Peyer's patch (tissue), 4 donors: ENCODE measurements around the gene UBE2E1. TPM values are rescaled to one million over a fixed set of nuclear protein-coding genes. Genes with fewer than 3 reads are reported as not detected.

Source experiments
- DNase-seq, 3 donors: peaks; one replicate each; pipeline ENCODE4 v3.0.0-alpha.2; 2017 to 2019
- H3K27ac ChIP-seq, 4 donors: fragments of 200-600 bp; sonication (generic); one replicate each; pipeline ENCODE4 v1.5.1; 2016 to 2019
- H3K27me3 ChIP-seq, 2 donors: fragments of 200-600 bp; sonication (generic); one replicate each; pipeline ENCODE4 v1.5.1; 2019
- H3K36me3 ChIP-seq, 3 donors: fragments of 200-600 bp; sonication (generic); one replicate each; pipeline ENCODE4 v1.5.1; 2016 to 2019
- H3K4me1 ChIP-seq, 4 donors: fragments of 200-600 bp; sonication (generic); one replicate each; pipeline ENCODE4 v1.5.1; 2016 to 2019
- H3K4me3 ChIP-seq, 4 donors: fragments of 200-600 bp; sonication (generic); 1 replicate in 3 of 4; 2 replicates in 1 of 4; pipeline ENCODE4 v1.5.1; 2016 to 2019; ENCODE audit warnings: mild to moderate bottlenecking in 1 of 4
- H3K9me3 ChIP-seq, 4 donors: fragments of 200-600 bp; sonication (generic); one replicate each; pipeline ENCODE4 v1.5.1; 2016 to 2019; ENCODE audit warnings: mild to moderate bottlenecking in 1 of 4
- POLR2A ChIP-seq, 2 donors: fragments of 450-650 bp; IDR thresholded peaks; one replicate each; pipeline ENCODE4 v1.5.1; 2017; ENCODE audit warnings: antibody characterized with exemption in 2 of 2, mild to moderate bottlenecking in 2 of 2, moderate library complexity in 2 of 2
- total RNA-seq, 4 donors: library from RNA; depleted of rRNA; stranded (reverse); fragments of >200 nt; gene quantifications; one replicate each; pipeline ENCODE4 v1.1.0, GENCODE V29; 2016
- TF ChIP-seq, protein P1 (sequence below), 6 experiments: fragments of 450-650 bp in 4 of 6; fragments of 200-600 bp in 2 of 6; sonication (generic) in 1 of 6; IDR thresholded peaks; one replicate each; pipeline ENCODE4 v1.5.1; 2017 to 2019; ENCODE audit warnings: antibody characterized with exemption in 6 of 6, mild to moderate bottlenecking in 3 of 6, moderate library complexity in 1 of 6

The UBE2E1 gene
- total RNA-seq, 4 donors from 2014 or later, result 26.1 to 58.6 (median 43.0) TPM

DNA sequence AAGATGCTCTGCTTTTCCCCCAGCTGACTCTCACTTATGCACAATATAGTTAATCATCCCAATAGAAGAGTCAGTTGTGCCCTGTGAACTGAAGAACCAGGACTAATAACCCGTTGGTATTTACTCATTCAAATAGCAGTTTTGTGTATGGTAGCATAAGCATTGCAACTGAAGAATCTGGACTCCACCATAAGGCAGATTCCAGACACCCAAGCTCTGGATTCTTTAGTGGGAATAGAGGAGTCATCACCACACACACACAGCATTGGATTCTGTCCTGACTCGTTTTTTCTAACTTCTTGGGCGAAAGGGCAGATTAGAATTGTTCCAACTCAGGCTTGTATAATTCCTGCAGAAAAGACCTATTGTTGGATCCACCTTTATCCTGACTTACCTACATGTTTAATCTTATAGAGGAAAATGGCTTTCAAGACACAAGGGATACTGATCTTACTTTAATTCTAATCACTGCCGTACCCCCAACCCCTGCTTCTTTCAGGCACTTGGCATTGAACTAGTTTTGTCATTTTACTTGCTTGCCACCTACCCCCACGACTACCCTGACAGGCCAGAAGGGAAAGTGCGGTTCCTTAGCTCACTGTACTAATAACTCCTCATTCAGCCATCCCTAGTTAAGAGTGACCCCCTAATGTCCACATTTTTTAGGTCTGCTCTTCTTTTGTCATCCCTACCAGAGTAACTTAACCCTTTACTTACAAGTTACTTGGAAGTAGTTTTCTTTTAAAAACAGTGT is 68.8 kb downstream of the UBE2E1 start:
- no peak for DNase-seq
- Histone ChIP-seq H3K27ac (no peak overlapping the region), H3K9me3 (no peaks in the 10 kb centered on the region), H3K4me1 (peaks cover 0 to 5% (median 0%) of the 10 kb centered on the region in 4 donors), H3K4me3 (no peak overlapping the region), H3K36me3 (no peaks in the 10 kb centered on the region), H3K27me3 (no peaks in the 10 kb centered on the region)
- TF ChIP-seq, protein P1, sequence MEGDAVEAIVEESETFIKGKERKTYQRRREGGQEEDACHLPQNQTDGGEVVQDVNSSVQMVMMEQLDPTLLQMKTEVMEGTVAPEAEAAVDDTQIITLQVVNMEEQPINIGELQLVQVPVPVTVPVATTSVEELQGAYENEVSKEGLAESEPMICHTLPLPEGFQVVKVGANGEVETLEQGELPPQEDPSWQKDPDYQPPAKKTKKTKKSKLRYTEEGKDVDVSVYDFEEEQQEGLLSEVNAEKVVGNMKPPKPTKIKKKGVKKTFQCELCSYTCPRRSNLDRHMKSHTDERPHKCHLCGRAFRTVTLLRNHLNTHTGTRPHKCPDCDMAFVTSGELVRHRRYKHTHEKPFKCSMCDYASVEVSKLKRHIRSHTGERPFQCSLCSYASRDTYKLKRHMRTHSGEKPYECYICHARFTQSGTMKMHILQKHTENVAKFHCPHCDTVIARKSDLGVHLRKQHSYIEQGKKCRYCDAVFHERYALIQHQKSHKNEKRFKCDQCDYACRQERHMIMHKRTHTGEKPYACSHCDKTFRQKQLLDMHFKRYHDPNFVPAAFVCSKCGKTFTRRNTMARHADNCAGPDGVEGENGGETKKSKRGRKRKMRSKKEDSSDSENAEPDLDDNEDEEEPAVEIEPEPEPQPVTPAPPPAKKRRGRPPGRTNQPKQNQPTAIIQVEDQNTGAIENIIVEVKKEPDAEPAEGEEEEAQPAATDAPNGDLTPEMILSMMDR (IDR thresholded peaks at IDR 0.05), result no peak
- TF ChIP-seq POLR2A (IDR thresholded peaks at IDR 0.05), result no peak

- no peaks in the 10 kb centered on the region for H3K27me3 ChIP-seq
- H3K36me3 ChIP-seq, result no peaks in the 10 kb centered on the region
- H3K9me3 ChIP-seq, result no peaks in the 10 kb centered on the region
- H3K27ac ChIP-seq, result no peak overlapping the region
- H3K4me3 ChIP-seq, result no peak overlapping the region
- DNase-seq, result no peak
- H3K4me1 ChIP-seq, result peaks cover 0 to 2% (median 0%) of the 10 kb centered on the region in 4 donors
- TF ChIP-seq, protein P1 (IDR thresholded peaks at IDR 0.05), result no peak
- no peak for TF ChIP-seq POLR2A (IDR thresholded peaks at IDR 0.05)
These were observed 69.5 kb downstream of the UBE2E1 start for GRCh38 chr3:23875113-23875725.

DNA sequence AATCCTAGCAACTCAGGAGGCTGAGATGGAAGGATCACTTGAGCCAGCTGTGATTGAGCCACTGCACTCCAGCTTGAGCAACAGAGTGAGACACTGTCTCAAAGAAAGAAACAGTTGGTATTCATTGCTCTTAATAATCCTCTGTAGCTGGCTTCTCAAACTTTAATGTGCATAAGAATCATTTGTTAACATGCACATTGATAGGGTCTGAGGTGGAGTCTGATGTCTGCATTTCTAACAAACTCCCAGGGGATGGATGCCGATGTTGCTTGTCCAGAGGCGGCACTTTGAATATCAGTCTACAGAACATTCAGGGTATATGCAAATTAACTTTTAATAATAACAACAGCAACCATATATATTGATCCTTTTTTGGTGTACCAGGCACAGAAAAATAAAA is 71.2 kb downstream of the UBE2E1 start:
- no peak overlapping the region for H3K4me3 ChIP-seq
- no peaks in the 10 kb centered on the region for H3K27me3 ChIP-seq
- no peak overlapping the region for H3K27ac ChIP-seq
- TF ChIP-seq, protein P1 (IDR thresholded peaks at IDR 0.05), result no peak
- no peak for TF ChIP-seq POLR2A (IDR thresholded peaks at IDR 0.05)
- H3K9me3 ChIP-seq, result no peaks in the 10 kb centered on the region
- H3K4me1 ChIP-seq, result no peaks in the 10 kb centered on the region
- DNase-seq, result no peak
- peaks cover 0 to 3% (median 0%) of the 10 kb centered on the region in 3 donors for H3K36me3 ChIP-seq

- no peaks in the 10 kb centered on the region for H3K9me3 ChIP-seq
- no peaks in the 10 kb centered on the region for H3K27me3 ChIP-seq
- no peaks in the 10 kb centered on the region for H3K4me1 ChIP-seq
- H3K36me3 ChIP-seq, result peaks cover 0 to 8% (median 0%) of the 10 kb centered on the region in 3 donors
- no peak overlapping the region for H3K4me3 ChIP-seq
- DNase-seq, result no peak
- TF ChIP-seq, protein P1 (IDR thresholded peaks at IDR 0.05), result no peak
- TF ChIP-seq POLR2A (IDR thresholded peaks at IDR 0.05), result no peak
- no peak overlapping the region for H3K27ac ChIP-seq
These were observed 71.7 kb downstream of the UBE2E1 start for GRCh38 chr3:23877329-23877980.

DNA sequence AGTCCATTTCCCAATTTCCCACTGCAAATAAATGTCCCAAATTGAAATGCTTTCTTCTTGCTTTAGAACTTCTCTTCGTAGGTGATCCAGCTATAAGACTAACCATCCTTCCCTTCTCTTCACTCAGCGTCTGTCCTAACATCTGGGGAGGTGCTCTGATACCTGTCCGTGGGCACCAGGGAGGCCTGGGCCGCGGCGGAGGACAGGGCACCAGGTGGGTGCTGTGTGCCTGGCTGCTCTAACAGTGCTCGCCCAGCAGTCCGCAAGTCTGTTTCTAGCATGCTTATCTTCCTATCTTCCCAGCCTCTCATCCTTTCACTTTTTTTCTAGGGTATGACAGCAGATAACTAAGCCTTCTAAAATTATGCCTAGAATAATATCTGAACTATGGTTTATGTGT is 73.7 kb downstream of the UBE2E1 start:
- no peaks in the 10 kb centered on the region for H3K4me1 ChIP-seq
- DNase-seq, result no peak
- H3K27me3 ChIP-seq, result no peaks in the 10 kb centered on the region
- H3K36me3 ChIP-seq, result peaks cover 0 to 8% (median 0%) of the 10 kb centered on the region in 3 donors
- no peak overlapping the region for H3K4me3 ChIP-seq
- H3K9me3 ChIP-seq, result no peaks in the 10 kb centered on the region
- TF ChIP-seq, protein P1 (IDR thresholded peaks at IDR 0.05), result no peak
- no peak for TF ChIP-seq POLR2A (IDR thresholded peaks at IDR 0.05)
- H3K27ac ChIP-seq, result no peak overlapping the region
